ENCODE measurements around the gene ELMOD3. TPM values are rescaled to one million over a fixed set of nuclear protein-coding genes. Genes with fewer than 3 reads are reported as not detected.

The ELMOD3 gene
- polyA plus RNA-seq, 1 experiment: 26.3 TPM

- H3K27me3 ChIP-seq (ENCODE audit: control insufficient read depth, insufficient read depth, low read length): no peaks in the 10 kb centered on the region
- H3K36me3 ChIP-seq (ENCODE audit: control insufficient read depth, insufficient read depth, low read length): no peaks in the 10 kb centered on the region
- ChIA-PET CTCF (interaction anchor here (1.9 to 17.0 kb wide), 2 partner anchors 12 to 112 kb away, joined by 12 to 460 read pairs; partner anchors contain the start of gene MAT2A), POLR2A (interaction anchor here (0.5 to 1.5 kb wide), 2 partner anchors 10 to 105 kb away, joined by 5 to 10 read pairs; partner anchors contain the start of gene MAT2A)
- DNase-seq (ENCODE audit: low read depth): peak; percentile 91
- no peak for TF ChIP-seq CTCF (IDR thresholded peaks at IDR 0.05; ENCODE audit: insufficient read depth, low read depth, low read length)
- no peak overlapping the region for H3K4me3 ChIP-seq (ENCODE audit: low read depth, low read length)
Observed at GRCh38 chr2:85433511-85434089, 79.0 kb downstream of the ELMOD3 start.

DNA sequence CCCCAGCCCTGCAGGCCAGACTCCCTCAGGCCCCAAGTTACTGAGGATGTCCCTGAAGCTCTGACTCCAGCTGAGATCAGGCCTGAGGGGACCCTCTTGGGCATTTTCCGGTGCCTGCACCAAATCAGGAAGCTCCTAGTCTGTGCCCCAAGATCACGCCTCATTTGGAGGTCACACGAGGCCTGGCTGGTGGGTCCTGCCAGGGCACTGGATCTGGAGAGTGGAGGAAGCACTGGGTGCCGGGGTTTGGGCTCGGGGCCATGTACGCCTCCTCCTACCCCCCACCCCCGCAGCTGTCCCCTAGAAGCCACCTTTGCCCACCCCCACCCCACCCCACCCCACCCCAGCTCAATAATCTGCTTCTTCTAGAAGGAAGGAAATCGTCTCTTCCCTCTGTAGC is 80.1 kb downstream of the ELMOD3 start:
- Histone ChIP-seq H3K27me3 (ENCODE audit: control insufficient read depth, insufficient read depth, low read length) (no peaks in the 10 kb centered on the region), H3K36me3 (ENCODE audit: control insufficient read depth, insufficient read depth, low read length) (no peaks in the 10 kb centered on the region), H3K4me3 (ENCODE audit: low read depth, low read length) (no peak overlapping the region)
- ChIA-PET POLR2A (no interaction called here), CTCF (interaction anchor here (1.9 to 17.0 kb wide), 2 partner anchors 13 to 111 kb away, joined by 12 to 460 read pairs; partner anchors contain the start of gene MAT2A)
- TF ChIP-seq CTCF (IDR thresholded peaks at IDR 0.05; ENCODE audit: insufficient read depth, low read depth, low read length): no peak
- DNase-seq (ENCODE audit: low read depth): no peak

DNA sequence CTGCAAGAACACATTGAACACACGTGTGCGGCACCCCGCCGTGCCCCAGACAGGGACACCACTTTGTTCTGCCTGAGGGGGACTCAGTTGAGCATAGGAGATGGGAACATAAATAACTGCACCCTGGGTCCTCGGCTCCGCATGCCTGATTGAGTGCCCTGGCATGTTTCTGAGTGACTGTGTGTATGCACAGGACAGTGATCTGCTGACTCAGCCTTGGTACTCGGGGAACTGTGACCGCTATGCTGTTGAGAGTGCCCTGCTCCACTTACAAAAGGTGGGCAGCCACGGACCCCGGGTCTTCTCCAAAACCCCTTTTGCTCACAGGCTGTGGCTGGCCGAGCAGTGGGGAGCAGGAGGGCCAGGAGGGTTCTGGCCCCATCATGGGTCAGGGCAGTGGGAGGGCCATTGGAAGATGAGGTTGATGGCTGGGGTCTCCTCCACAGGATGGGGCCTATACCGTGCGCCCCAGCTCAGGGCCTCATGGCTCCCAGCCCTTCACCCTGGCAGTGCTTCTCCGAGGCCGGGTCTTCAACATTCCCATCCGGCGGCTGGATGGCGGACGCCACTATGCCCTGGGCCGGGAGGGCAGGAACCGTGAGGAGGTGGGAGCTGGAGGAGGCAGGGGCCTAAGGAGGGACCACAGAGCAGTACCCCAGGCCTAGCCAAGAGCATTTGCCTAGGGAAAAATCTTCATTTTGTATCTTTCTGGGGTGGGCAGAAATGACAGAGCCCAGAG is 80.8 kb downstream of the ELMOD3 start:
- no peak for DNase-seq (ENCODE audit: low read depth)
- H3K4me3 ChIP-seq (ENCODE audit: low read depth, low read length): no peak overlapping the region
- CTCF ChIA-PET: interaction anchor here (17.0 kb wide), 1 partner anchor 110 kb away, joined by 460 read pairs; the partner anchor contains the start of gene MAT2A
- no peaks in the 10 kb centered on the region for H3K36me3 ChIP-seq (ENCODE audit: control insufficient read depth, insufficient read depth, low read length)
- H3K27me3 ChIP-seq (ENCODE audit: control insufficient read depth, insufficient read depth, low read length): no peaks in the 10 kb centered on the region
- POLR2A ChIA-PET: interaction anchor here (0.9 kb wide), 1 partner anchor 105 kb away, joined by 4 read pairs; no protein-coding TSS in a partner anchor
- TF ChIP-seq CTCF (IDR thresholded peaks at IDR 0.05; ENCODE audit: insufficient read depth, low read depth, low read length): no peak

GRCh38 chr2:85435981-85436835 is 81.6 kb downstream of the ELMOD3 start:
- ChIA-PET CTCF (no interaction called here), POLR2A (interaction anchor here (0.9 kb wide), 1 partner anchor 104 kb away, joined by 4 read pairs; no protein-coding TSS in a partner anchor)
- no peak for DNase-seq (ENCODE audit: low read depth)
- H3K4me3 ChIP-seq (ENCODE audit: low read depth, low read length): no peak overlapping the region
- no peak for TF ChIP-seq CTCF (IDR thresholded peaks at IDR 0.05; ENCODE audit: insufficient read depth, low read depth, low read length)
- no peaks in the 10 kb centered on the region for H3K36me3 ChIP-seq (ENCODE audit: control insufficient read depth, insufficient read depth, low read length)
- no peaks in the 10 kb centered on the region; the same call in 1 of the 2 replicates for H3K27me3 ChIP-seq (ENCODE audit: control insufficient read depth, insufficient read depth, low read length)
